ENCODE measurements around the gene CDR2L.

CDR2L gene

GRCh38 chr17:74952431-74953133 lies 34.9 kb upstream of the CDR2L start:
- no peak for TF ChIP-seq CTCF (IDR thresholded peaks at IDR 0.05; ENCODE audit: borderline replicate concordance, control extremely low read depth, extremely low read depth, insufficient read depth, missing control alignments)
- in situ Hi-C loops (cut with MboI; ENCODE audit: low sequenced_read_pairs, unreplicated experiment): no loop called here

GRCh38 chr17:74953134-74953687 lies 34.2 kb upstream of the CDR2L start:
- in situ Hi-C loops (cut with MboI; ENCODE audit: low sequenced_read_pairs, unreplicated experiment): no loop called here
- DNase-seq (ENCODE audit: low spot score): no peak
- no peak for TF ChIP-seq CTCF (IDR thresholded peaks at IDR 0.05; ENCODE audit: borderline replicate concordance, control extremely low read depth, extremely low read depth, insufficient read depth, missing control alignments)

More at GRCh38 chr17:74952431-74953133, 34.9 kb upstream of the CDR2L start:
- DNase-seq (ENCODE audit: low spot score): no peak

GRCh38 chr17:74954115-74954514 lies 33.3 kb upstream of the CDR2L start:
- no peak for DNase-seq (ENCODE audit: low spot score)
- no peak for TF ChIP-seq CTCF (IDR thresholded peaks at IDR 0.05; ENCODE audit: borderline replicate concordance, control extremely low read depth, extremely low read depth, insufficient read depth, missing control alignments)
- in situ Hi-C loops (cut with MboI; ENCODE audit: low sequenced_read_pairs, unreplicated experiment): no loop called here

- no peak for DNase-seq (ENCODE audit: low spot score)
- no peak for TF ChIP-seq CTCF (IDR thresholded peaks at IDR 0.05; ENCODE audit: borderline replicate concordance, control extremely low read depth, extremely low read depth, insufficient read depth, missing control alignments)
- in situ Hi-C loops (cut with MboI; ENCODE audit: low sequenced_read_pairs, unreplicated experiment): loop anchor here (5.0 kb wide), 1 partner anchor 33 kb away; the partner anchor contains the start of genes OTOP2 and USH1G
These were observed 32.6 kb upstream of the CDR2L start for GRCh38 chr17:74954665-74955421.

- no peak for TF ChIP-seq CTCF (IDR thresholded peaks at IDR 0.05; ENCODE audit: borderline replicate concordance, control extremely low read depth, extremely low read depth, insufficient read depth, missing control alignments)
- no peak for DNase-seq (ENCODE audit: low spot score)
- in situ Hi-C loops (cut with MboI; ENCODE audit: low sequenced_read_pairs, unreplicated experiment): loop anchor here (5.0 kb wide), 1 partner anchor 34 kb away; the partner anchor contains the start of genes OTOP2 and USH1G
These were observed 31.3 kb upstream of the CDR2L start for GRCh38 chr17:74956093-74956492.

GRCh38 chr17:74957935-74958740 lies 29.3 kb upstream of the CDR2L start:
- TF ChIP-seq CTCF (IDR thresholded peaks at IDR 0.05; ENCODE audit: borderline replicate concordance, control extremely low read depth, extremely low read depth, insufficient read depth, missing control alignments): peak; percentile 87
- in situ Hi-C loops (cut with MboI; ENCODE audit: low sequenced_read_pairs, unreplicated experiment): loop anchor here (5.0 kb wide), 1 partner anchor 36 kb away; the partner anchor contains the start of genes OTOP2 and USH1G

More at GRCh38 chr17:74957935-74958740, 29.3 kb upstream of the CDR2L start:
- DNase-seq (ENCODE audit: low spot score): peak; percentile 89
